ENCODE results near the gene GYS1. TPM values are rescaled to one million over a fixed set of nuclear protein-coding genes. Genes with fewer than 3 reads are reported as not detected.
A peak's percentile ranks its signal among the peaks of the same experiment; 100 is the strongest.

The GYS1 gene
- total and polyA plus RNA-seq, 8 donors = 7.3 to 18.2 (median 13.6) TPM

GRCh38 chr19:48962029-48962848 lies 30.9 kb downstream of the GYS1 start:
- H3K4me1 ChIP-seq = peaks cover 14 to 17% (median 15%) of the 10 kb centered on the region in 3 donors
- WGBS, 2 donors = 63 to 68% methylated on average over 22 of the region's 22 CpGs
- TF ChIP-seq CTCF (IDR thresholded peaks at IDR 0.05) = no peak
- DNase-seq (peak in 4 of 6 donors; percentile 31 to 80 (median 49)), ATAC-seq (peak in 1 of 4 donors; percentile 26), FAIRE-seq (no peak)
- intact Hi-C loops (cut with DNase I) = loop anchor here in 2 of 3 donors (10.0 kb wide), 2 partner anchors 87 to 167 kb away; partner anchors contain the start of gene PPP1R15A (in 1 of the 2)
- H3K27me3 ChIP-seq = no peaks in the 10 kb centered on the region
- peak overlapping the region in 2 of 4 donors; percentile 41 to 44 for H3K27ac ChIP-seq
- H3K9me3 ChIP-seq = no peaks in the 10 kb centered on the region
- H3K4me3 ChIP-seq = no peak overlapping the region
- no peaks in the 10 kb centered on the region for H3K36me3 ChIP-seq

GRCh38 chr19:48961673-48962028 lies 31.5 kb downstream of the GYS1 start:
- no peak for DNase-seq
- ATAC-seq = no peak
- 84 to 88% methylated on average over 12 of the region's 12 CpGs for WGBS, 2 donors
- no peak for TF ChIP-seq CTCF (IDR thresholded peaks at IDR 0.05)
- intact Hi-C loops (cut with DNase I) = loop anchor here in 2 of 3 donors (10.0 kb wide), 2 partner anchors 87 to 167 kb away; partner anchors contain the start of gene PPP1R15A (in 1 of the 2)
- no peak for FAIRE-seq
- no peaks in the 10 kb centered on the region for H3K36me3 ChIP-seq
- peaks cover 12 to 17% (median 15%) of the 10 kb centered on the region in 3 donors for H3K4me1 ChIP-seq
- H3K27me3 ChIP-seq = no peaks in the 10 kb centered on the region
- no peaks in the 10 kb centered on the region for H3K9me3 ChIP-seq
- peak overlapping the region in 2 of 4 donors; percentile 41 to 44 for H3K27ac ChIP-seq
- no peak overlapping the region for H3K4me3 ChIP-seq

- DNase-seq (peak in 4 of 6 donors; percentile 23 to 78 (median 44)), FAIRE-seq (no peak), ATAC-seq (no peak)
- H3K4me1 ChIP-seq = peaks cover 7 to 15% (median 13%) of the 10 kb centered on the region in 3 donors
- H3K9me3 ChIP-seq = no peaks in the 10 kb centered on the region
- no peaks in the 10 kb centered on the region for H3K27me3 ChIP-seq
- no peaks in the 10 kb centered on the region for H3K36me3 ChIP-seq
- no peak overlapping the region for H3K4me3 ChIP-seq
- TF ChIP-seq CTCF (IDR thresholded peaks at IDR 0.05) = no peak
- H3K27ac ChIP-seq = no peak overlapping the region
- intact Hi-C loops (cut with DNase I) = loop anchor here in 2 of 3 donors (10.0 kb wide), 2 partner anchors 86 to 166 kb away; partner anchors contain the start of gene PPP1R15A (in 1 of the 2)
- WGBS, 2 donors = 89 to 92% methylated on average over 17 to 19 of the region's 19 CpGs
Observed at GRCh38 chr19:48961051-48961649, 32.0 kb downstream of the GYS1 start.

- DNase-seq (no peak), FAIRE-seq (no peak), ATAC-seq (no peak)
- no peak overlapping the region for H3K27ac ChIP-seq
- H3K4me3 ChIP-seq = no peak overlapping the region
- intact Hi-C loops (cut with DNase I) = loop anchor here in 2 of 3 donors (10.0 kb wide), 2 partner anchors 85 to 165 kb away; partner anchors contain the start of gene PPP1R15A (in 1 of the 2)
- H3K4me1 ChIP-seq = peaks cover 10 to 19% (median 11%) of the 10 kb centered on the region in 3 donors
- no peak for TF ChIP-seq CTCF (IDR thresholded peaks at IDR 0.05)
- H3K36me3 ChIP-seq = no peaks in the 10 kb centered on the region
- WGBS, 2 donors = 86 to 94% methylated on average over 16 of the region's 16 CpGs
- no peaks in the 10 kb centered on the region for H3K27me3 ChIP-seq
- no peaks in the 10 kb centered on the region for H3K9me3 ChIP-seq
Observed at GRCh38 chr19:48959341-48960239, 33.5 kb downstream of the GYS1 start.
